Activated T-helper 2 cell treated with anti-CD3 and anti-CD28 coated beads, Interferon-gamma antibody, Interleukin-2, Interleukin-4, amounts not matched to agents 10 μg/mL and 5 μg/mL and 100 μg/mL, durations not matched to agents 14 hours and 24 hours and 36 hours (primary cell): ENCODE data around the gene TMEFF1. TPM values are rescaled to one million over a fixed set of nuclear protein-coding genes. Genes with fewer than 3 reads are reported as not detected.
"Not testable (repeated sequence)": the region's sequence is repeated elsewhere in the genome, so short reads cannot be mapped to it uniquely, and the experiment has no call there.

Source experiments
- DNase-seq: peaks from one replicate; pipeline ENCODE4 v3.0.0; 2021; ENCODE audit warnings: low spot score
- H3K27ac Mint-ChIP-seq: one replicate; pipeline ENCODE4 v1.8.0; 2021; ENCODE audit warnings: mixed read lengths
- H3K27me3 Mint-ChIP-seq: one replicate; pipeline ENCODE4 v1.8.0; 2021; ENCODE audit warnings: low read depth, mixed read lengths
- H3K36me3 Mint-ChIP-seq: one replicate; pipeline ENCODE4 v1.8.0; 2021; ENCODE audit warnings: low read depth, mixed read lengths
- H3K4me1 Mint-ChIP-seq: one replicate; pipeline ENCODE4 v1.8.0; 2021; ENCODE audit warnings: low read depth, mixed read lengths
- H3K4me3 Mint-ChIP-seq: one replicate; pipeline ENCODE4 v1.8.0; 2021; ENCODE audit warnings: low read depth, mild to moderate bottlenecking, moderate library complexity, mixed read lengths
- H3K9me3 Mint-ChIP-seq: one replicate; pipeline ENCODE4 v1.8.0; 2021; ENCODE audit warnings: mixed read lengths
- intact Hi-C: fragments of 100-400 bp; cut with micrococcal nuclease; formaldehyde crosslinking; loops from one replicate; pipeline ENCODE4 v1.15.1; 2023
- total RNA-seq: library from RNA; stranded (reverse); gene quantifications from 2 replicates; pipeline ENCODE4 v1.2.3, GENCODE V29; 2022

The TMEFF1 gene
- total RNA-seq, 1 donor from 2014 or later = 0.52 TPM

- Mint-ChIP-seq H3K27ac (no peak overlapping the region), H3K27me3 (peaks cover 40% of the 10 kb centered on the region), H3K36me3 (no peaks in the 10 kb centered on the region), H3K4me1 (peaks cover 4% of the 10 kb centered on the region), H3K4me3 (no peak overlapping the region), H3K9me3 (no peaks in the 10 kb centered on the region)
- intact Hi-C loops = no loop called here
- no peak for DNase-seq
Measured at GRCh38 chr9:100478192-100478591, 5.2 kb downstream of the TMEFF1 start.

GRCh38 chr9:100479820-100480219 lies 6.9 kb downstream of the TMEFF1 start:
- no peak for DNase-seq
- Mint-ChIP-seq H3K9me3 (no peaks in the 10 kb centered on the region), H3K27ac (no peak overlapping the region), H3K36me3 (no peaks in the 10 kb centered on the region), H3K27me3 (peaks cover 32% of the 10 kb centered on the region), H3K4me1 (no peaks in the 10 kb centered on the region), H3K4me3 (no peak overlapping the region)
- intact Hi-C loops = no loop called here

- DNase-seq = no peak
- Mint-ChIP-seq H3K27me3 (peaks cover 13% of the 10 kb centered on the region), H3K4me3 (no peak overlapping the region), H3K9me3 (no peaks in the 10 kb centered on the region), H3K36me3 (no peaks in the 10 kb centered on the region), H3K4me1 (no peaks in the 10 kb centered on the region), H3K27ac (no peak overlapping the region)
- intact Hi-C loops = no loop called here
Measured at GRCh38 chr9:100485196-100485595, 12.2 kb downstream of the TMEFF1 start.

DNA sequence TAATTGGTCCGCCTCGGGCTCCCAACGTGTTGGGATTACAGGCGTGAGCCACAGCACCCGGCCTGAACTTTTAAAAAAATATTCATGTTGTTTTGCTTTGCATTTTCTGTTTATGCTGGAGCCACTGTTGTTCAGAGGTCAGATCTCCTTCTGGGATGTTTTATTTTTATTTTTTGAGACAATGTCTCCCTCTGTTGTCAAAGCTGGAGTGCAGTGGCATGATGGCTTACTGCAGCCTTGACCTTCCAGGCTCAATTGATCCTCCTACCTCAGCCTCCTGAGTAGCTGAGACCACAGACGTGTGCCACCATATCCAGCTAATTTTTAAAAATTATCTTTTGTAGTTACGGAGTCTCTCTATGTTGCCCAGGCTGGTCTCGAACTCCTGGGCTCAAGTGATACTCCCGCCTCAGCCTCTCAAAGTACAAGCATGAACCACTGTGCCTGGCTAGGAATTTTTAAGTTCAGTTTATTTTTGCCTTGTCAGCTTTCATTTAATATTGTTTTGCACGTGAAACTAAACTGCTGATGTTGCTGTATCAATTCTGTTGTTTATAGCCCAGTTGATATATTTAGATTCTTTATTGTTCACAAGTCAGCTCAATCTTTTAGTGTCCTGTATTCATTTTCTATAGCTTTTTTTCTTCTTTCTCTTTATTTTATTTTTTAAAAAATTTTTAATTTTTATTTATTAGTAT lies 13.7 kb downstream of the TMEFF1 start:
- Mint-ChIP-seq H3K9me3 (no peaks in the 10 kb centered on the region), H3K4me3 (no peak overlapping the region), H3K27me3 (peaks cover 3% of the 10 kb centered on the region), H3K27ac (no peak overlapping the region), H3K36me3 (no peaks in the 10 kb centered on the region), H3K4me1 (no peaks in the 10 kb centered on the region)
- intact Hi-C loops = no loop called here
- no peak for DNase-seq

DNA sequence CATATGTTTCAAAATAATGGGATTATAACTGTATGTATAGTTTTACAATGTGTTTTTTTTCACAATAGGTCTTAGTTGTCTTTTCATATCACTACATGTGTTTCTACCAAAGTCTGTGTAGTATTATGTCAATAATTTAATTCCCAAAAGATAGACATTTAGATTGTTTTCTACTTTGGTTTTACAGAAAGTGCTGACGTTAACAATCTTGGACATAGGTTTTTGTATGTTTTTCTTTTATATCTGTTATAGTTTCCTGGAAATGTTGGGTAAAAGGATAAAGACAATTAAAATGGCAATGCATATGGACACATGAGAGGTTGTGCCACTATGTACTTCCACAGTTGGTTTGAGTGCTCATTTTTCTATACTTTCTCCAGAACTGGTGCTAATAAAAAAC lies 15.2 kb downstream of the TMEFF1 start:
- intact Hi-C loops = no loop called here
- no peak overlapping the region for H3K4me3 Mint-ChIP-seq
- H3K27ac Mint-ChIP-seq = no peak overlapping the region
- DNase-seq = no peak
- H3K36me3 Mint-ChIP-seq = no peaks in the 10 kb centered on the region
- H3K4me1 Mint-ChIP-seq = no peaks in the 10 kb centered on the region
- no peaks in the 10 kb centered on the region for H3K9me3 Mint-ChIP-seq
- H3K27me3 Mint-ChIP-seq = no peaks in the 10 kb centered on the region

GRCh38 chr9:100489836-100490235 lies 16.9 kb downstream of the TMEFF1 start:
- H3K27ac Mint-ChIP-seq = no peak overlapping the region

GRCh38 chr9:100492952-100493351 lies 20.0 kb downstream of the TMEFF1 start:
- no peak overlapping the region for H3K4me3 Mint-ChIP-seq
- no peaks in the 10 kb centered on the region for H3K27me3 Mint-ChIP-seq
- H3K4me1 Mint-ChIP-seq = no peaks in the 10 kb centered on the region
- H3K36me3 Mint-ChIP-seq = no peaks in the 10 kb centered on the region
- intact Hi-C loops = no loop called here
- H3K9me3 Mint-ChIP-seq = no peaks in the 10 kb centered on the region
- H3K27ac Mint-ChIP-seq = no peak overlapping the region
- no peak for DNase-seq

More at GRCh38 chr9:100489836-100490235, 16.9 kb downstream of the TMEFF1 start:
- DNase-seq = no peak
- no peaks in the 10 kb centered on the region for H3K4me1 Mint-ChIP-seq
- no peaks in the 10 kb centered on the region for H3K27me3 Mint-ChIP-seq
- H3K9me3 Mint-ChIP-seq = no peaks in the 10 kb centered on the region
- no peak overlapping the region for H3K4me3 Mint-ChIP-seq
- no peaks in the 10 kb centered on the region for H3K36me3 Mint-ChIP-seq
- intact Hi-C loops = no loop called here

GRCh38 chr9:100498592-100498991 lies 25.6 kb downstream of the TMEFF1 start:
- H3K9me3 Mint-ChIP-seq = no peaks in the 10 kb centered on the region
- intact Hi-C loops = no loop called here
- H3K4me1 Mint-ChIP-seq = no peaks in the 10 kb centered on the region
- H3K36me3 Mint-ChIP-seq = no peaks in the 10 kb centered on the region
- no peak overlapping the region for H3K4me3 Mint-ChIP-seq
- DNase-seq = no peak
- H3K27me3 Mint-ChIP-seq = peaks cover 3% of the 10 kb centered on the region
- no peak overlapping the region for H3K27ac Mint-ChIP-seq

DNA sequence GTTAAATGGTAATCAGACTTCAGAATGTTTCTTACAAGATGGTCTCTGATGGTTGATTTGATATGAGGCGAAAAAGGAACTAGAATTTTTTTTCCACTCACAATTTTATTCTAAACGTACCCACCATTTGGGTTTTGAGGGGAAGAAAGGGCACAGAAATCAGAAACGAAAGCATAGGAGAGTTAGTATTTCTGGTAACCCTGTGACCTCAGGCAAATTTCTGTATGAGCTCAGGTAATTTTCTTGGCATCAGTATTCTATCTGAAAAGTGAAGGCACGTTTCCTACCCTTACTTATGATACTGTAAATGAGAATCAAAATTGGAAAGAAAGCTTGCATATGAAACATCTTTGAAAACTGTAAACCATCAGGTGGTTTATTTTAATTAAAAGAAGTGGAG lies 26.5 kb downstream of the TMEFF1 start:
- intact Hi-C loops = no loop called here
- no peak overlapping the region for H3K4me3 Mint-ChIP-seq
- DNase-seq = no peak
- peaks cover 3% of the 10 kb centered on the region for H3K27me3 Mint-ChIP-seq
- H3K9me3 Mint-ChIP-seq = no peaks in the 10 kb centered on the region
- H3K4me1 Mint-ChIP-seq = no peaks in the 10 kb centered on the region
- H3K36me3 Mint-ChIP-seq = no peaks in the 10 kb centered on the region
- no peak overlapping the region for H3K27ac Mint-ChIP-seq

DNA sequence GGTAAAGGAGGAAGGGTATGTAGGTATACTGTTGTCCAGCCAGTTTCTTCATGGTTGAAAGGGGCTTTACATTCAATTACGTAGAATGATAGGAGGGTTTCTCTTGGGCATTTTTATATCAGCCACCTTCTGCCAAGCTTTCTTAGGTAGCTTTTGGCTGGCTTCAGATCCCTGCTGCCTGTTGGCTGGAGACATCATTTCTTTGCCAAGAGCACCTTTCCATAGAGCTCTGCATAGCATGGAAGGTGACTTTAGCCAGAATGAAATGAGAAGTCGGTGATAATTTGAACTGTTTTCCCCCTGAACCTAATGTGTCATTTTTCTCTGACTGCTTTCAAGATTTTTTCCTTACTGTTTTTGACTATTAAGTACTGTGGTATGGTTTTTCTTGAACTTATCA lies 26.9 kb downstream of the TMEFF1 start:
- Mint-ChIP-seq H3K9me3 (no peaks in the 10 kb centered on the region), H3K27ac (no peak overlapping the region), H3K4me3 (no peak overlapping the region), H3K27me3 (peaks cover 3% of the 10 kb centered on the region), H3K36me3 (no peaks in the 10 kb centered on the region), H3K4me1 (no peaks in the 10 kb centered on the region)
- DNase-seq = no peak
- intact Hi-C loops = no loop called here

DNA sequence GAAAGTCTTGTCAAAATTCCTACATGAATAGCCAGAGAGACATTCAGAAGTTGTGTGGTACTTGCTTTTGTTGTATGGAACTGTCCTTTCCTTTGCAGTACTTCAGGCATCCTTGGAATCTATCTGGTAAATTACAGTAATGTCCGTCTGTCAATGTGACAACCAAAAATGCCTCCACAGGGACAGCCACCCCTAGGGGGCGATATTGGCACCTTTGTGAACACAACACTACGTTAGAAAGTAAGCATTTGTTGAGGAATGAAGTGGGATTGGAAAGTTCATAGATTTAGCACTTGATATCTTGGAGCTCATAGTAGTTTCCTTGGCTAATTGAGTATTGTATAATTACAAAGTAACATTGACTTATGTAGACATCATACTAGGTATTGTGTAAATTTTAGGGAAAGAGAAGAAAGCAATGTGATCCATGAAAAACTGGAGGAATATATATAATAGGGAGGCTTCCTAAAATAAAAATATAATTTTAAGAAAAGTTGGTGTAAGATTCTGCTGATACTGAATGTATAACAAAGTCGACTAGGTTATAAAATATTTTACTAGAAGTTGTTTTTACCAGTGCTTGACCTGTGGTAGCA lies 32.7 kb downstream of the TMEFF1 start:
- intact Hi-C loops = loop anchor here (2.0 kb wide), 1 partner anchor 89 kb away; no protein-coding TSS in a partner anchor
- Mint-ChIP-seq H3K4me3 (no peak overlapping the region), H3K27me3 (peaks cover 8% of the 10 kb centered on the region), H3K36me3 (no peaks in the 10 kb centered on the region), H3K27ac (no peak overlapping the region), H3K4me1 (no peaks in the 10 kb centered on the region), H3K9me3 (no peaks in the 10 kb centered on the region)
- peak; percentile 42 for DNase-seq

- H3K9me3 Mint-ChIP-seq, H3K27ac Mint-ChIP-seq, H3K27me3 Mint-ChIP-seq, H3K4me3 Mint-ChIP-seq, H3K36me3 Mint-ChIP-seq, intact Hi-C loops, DNase-seq, H3K4me1 Mint-ChIP-seq: not testable (repeated sequence)
Measured at GRCh38 chr9:100507350-100507749, 34.4 kb downstream of the TMEFF1 start.

DNA sequence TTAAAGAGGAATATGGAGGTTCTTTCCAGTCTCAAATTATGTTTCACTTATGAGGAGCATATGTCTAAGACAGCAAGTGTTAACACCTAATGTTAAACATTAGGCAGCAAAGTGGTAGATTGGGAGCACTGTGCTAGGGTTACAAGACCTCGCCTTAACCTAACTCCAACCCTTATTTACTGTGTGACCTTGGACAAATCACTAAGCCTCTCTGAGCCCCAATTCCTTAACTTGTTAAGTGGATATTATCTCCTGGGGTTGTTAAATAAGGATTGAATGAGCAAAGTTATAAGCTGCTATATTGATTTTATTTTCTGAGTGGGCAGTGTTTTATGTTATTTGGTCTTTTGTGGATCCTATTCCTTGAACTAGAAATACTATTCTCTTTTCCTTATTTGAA lies 38.3 kb downstream of the TMEFF1 start:
- Mint-ChIP-seq H3K9me3 (no peaks in the 10 kb centered on the region), H3K4me3 (no peak overlapping the region), H3K36me3 (no peaks in the 10 kb centered on the region), H3K4me1 (no peaks in the 10 kb centered on the region), H3K27ac (no peak overlapping the region), H3K27me3 (peaks cover 5% of the 10 kb centered on the region)
- no peak for DNase-seq
- intact Hi-C loops = no loop called here
